Panc1 (cell line): ENCODE results near the gene SLC4A1AP.

Experiments
- SIN3A ChIP-seq: IDR thresholded peaks from 2 replicates; pipeline ENCODE4 v1.6.1; 2012; ENCODE audit warnings: low read depth, mild to moderate bottlenecking, low read length, moderate library complexity, borderline replicate concordance; ENCODE audit not compliant: insufficient read depth
- TCF7L2 ChIP-seq: IDR thresholded peaks from 2 replicates; pipeline ENCODE4 v1.6.1; 2011; ENCODE audit warnings: mild to moderate bottlenecking, low read depth, low read length, inconsistent platforms
- TF ChIP-seq, protein P1 (sequence below): fragments of 450-650 bp; IDR thresholded peaks from 2 replicates; pipeline ENCODE4 v1.5.1; 2017; ENCODE audit warnings: mild to moderate bottlenecking
- TF ChIP-seq, protein P2 (sequence below), 2 experiments: IDR thresholded peaks; 2 replicates each; pipeline ENCODE4 v1.6.1; 2011 to 2012; ENCODE audit warnings: low read depth in 2 of 2, control low read depth in 1 of 2, low read length in 1 of 2, mild to moderate bottlenecking in 1 of 2, moderate library complexity in 1 of 2; ENCODE audit not compliant: insufficient read depth in 1 of 2

DNA sequence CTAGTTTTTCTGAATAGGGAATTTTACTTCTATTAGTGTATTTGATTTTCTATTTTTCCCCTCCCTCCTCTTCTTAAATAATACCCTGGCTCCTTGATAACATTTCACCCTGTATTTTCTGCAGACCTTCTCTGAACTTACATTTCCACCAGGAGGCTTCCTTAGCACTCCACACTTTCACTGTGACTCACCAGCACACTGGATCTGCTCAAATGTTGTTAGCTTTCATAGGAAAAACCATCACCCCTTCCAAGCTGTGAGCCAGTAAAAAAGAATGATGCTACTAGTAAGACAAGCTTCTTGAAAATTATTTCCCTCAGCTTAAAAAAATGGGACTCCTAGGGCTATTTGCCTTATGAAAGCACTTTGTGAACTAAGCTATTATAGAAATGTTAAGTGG, 16.4 kb upstream of the SLC4A1AP start:
- TF ChIP-seq, protein P1, sequence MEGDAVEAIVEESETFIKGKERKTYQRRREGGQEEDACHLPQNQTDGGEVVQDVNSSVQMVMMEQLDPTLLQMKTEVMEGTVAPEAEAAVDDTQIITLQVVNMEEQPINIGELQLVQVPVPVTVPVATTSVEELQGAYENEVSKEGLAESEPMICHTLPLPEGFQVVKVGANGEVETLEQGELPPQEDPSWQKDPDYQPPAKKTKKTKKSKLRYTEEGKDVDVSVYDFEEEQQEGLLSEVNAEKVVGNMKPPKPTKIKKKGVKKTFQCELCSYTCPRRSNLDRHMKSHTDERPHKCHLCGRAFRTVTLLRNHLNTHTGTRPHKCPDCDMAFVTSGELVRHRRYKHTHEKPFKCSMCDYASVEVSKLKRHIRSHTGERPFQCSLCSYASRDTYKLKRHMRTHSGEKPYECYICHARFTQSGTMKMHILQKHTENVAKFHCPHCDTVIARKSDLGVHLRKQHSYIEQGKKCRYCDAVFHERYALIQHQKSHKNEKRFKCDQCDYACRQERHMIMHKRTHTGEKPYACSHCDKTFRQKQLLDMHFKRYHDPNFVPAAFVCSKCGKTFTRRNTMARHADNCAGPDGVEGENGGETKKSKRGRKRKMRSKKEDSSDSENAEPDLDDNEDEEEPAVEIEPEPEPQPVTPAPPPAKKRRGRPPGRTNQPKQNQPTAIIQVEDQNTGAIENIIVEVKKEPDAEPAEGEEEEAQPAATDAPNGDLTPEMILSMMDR, result no peak
- no peak for TF ChIP-seq TCF7L2
- TF ChIP-seq, protein P2, sequence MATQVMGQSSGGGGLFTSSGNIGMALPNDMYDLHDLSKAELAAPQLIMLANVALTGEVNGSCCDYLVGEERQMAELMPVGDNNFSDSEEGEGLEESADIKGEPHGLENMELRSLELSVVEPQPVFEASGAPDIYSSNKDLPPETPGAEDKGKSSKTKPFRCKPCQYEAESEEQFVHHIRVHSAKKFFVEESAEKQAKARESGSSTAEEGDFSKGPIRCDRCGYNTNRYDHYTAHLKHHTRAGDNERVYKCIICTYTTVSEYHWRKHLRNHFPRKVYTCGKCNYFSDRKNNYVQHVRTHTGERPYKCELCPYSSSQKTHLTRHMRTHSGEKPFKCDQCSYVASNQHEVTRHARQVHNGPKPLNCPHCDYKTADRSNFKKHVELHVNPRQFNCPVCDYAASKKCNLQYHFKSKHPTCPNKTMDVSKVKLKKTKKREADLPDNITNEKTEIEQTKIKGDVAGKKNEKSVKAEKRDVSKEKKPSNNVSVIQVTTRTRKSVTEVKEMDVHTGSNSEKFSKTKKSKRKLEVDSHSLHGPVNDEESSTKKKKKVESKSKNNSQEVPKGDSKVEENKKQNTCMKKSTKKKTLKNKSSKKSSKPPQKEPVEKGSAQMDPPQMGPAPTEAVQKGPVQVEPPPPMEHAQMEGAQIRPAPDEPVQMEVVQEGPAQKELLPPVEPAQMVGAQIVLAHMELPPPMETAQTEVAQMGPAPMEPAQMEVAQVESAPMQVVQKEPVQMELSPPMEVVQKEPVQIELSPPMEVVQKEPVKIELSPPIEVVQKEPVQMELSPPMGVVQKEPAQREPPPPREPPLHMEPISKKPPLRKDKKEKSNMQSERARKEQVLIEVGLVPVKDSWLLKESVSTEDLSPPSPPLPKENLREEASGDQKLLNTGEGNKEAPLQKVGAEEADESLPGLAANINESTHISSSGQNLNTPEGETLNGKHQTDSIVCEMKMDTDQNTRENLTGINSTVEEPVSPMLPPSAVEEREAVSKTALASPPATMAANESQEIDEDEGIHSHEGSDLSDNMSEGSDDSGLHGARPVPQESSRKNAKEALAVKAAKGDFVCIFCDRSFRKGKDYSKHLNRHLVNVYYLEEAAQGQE (IDR thresholded peaks at IDR 0.05; ENCODE audit: insufficient read depth in 1 of 2, low read depth in 2 of 2, low read length in 1 of 2), result no peak
- no peak for TF ChIP-seq SIN3A
